ENCODE data around the gene MED17.

DNA sequence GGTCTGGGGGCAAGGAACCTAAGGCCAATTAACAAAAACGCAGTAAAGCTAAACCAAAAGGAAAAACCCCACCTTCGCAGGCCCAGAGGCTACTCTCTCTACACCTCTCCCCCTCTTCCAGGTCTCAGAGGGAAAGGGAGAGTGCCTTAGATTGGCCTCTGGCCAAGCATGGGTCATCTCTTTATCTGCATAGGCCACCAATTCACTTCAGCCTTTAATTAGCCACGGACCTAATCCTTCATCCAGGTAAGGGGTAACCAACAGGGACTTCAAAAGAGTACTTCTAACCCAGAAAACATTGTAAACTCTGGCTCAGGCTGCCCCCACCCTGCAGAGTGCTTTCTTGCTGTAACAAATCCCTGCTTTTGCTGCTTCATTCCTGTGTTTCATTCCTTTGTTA, 56.9 kb downstream of the MED17 start:
- TF ChIP-seq, protein P1, sequence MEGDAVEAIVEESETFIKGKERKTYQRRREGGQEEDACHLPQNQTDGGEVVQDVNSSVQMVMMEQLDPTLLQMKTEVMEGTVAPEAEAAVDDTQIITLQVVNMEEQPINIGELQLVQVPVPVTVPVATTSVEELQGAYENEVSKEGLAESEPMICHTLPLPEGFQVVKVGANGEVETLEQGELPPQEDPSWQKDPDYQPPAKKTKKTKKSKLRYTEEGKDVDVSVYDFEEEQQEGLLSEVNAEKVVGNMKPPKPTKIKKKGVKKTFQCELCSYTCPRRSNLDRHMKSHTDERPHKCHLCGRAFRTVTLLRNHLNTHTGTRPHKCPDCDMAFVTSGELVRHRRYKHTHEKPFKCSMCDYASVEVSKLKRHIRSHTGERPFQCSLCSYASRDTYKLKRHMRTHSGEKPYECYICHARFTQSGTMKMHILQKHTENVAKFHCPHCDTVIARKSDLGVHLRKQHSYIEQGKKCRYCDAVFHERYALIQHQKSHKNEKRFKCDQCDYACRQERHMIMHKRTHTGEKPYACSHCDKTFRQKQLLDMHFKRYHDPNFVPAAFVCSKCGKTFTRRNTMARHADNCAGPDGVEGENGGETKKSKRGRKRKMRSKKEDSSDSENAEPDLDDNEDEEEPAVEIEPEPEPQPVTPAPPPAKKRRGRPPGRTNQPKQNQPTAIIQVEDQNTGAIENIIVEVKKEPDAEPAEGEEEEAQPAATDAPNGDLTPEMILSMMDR (IDR thresholded peaks at IDR 0.05) = no peak
- no peak for TF ChIP-seq POLR2A (IDR thresholded peaks at IDR 0.05)

Measured in right lobe of liver (tissue), 4 donors.